NT2/D1 (cell line): Measurements from ENCODE around the gene MYO5B.
"Not testable (repeated sequence)": the region's sequence is repeated elsewhere in the genome, so short reads cannot be mapped to it uniquely, and the experiment has no call there.

ENCODE experiments used
- DNase-seq: peaks from one replicate; pipeline ENCODE4 v3.0.0-alpha.2; 2011; ENCODE audit warnings: low read depth, low spot score
- H3K27me3 ChIP-seq: 2 replicates; pipeline ENCODE4 v1.6.0; 2011; ENCODE audit warnings: mild to moderate bottlenecking; ENCODE audit not compliant: insufficient read length, insufficient read depth
- H3K36me3 ChIP-seq: 2 replicates; pipeline ENCODE4 v1.6.1; 2011; ENCODE audit warnings: mild to moderate bottlenecking, low read length, mixed read lengths; ENCODE audit not compliant: insufficient read depth, insufficient read length
- H3K4me1 ChIP-seq: 2 replicates; pipeline ENCODE4 v1.5.1; 2011; ENCODE audit not compliant: insufficient read depth, insufficient read length
- H3K4me3 ChIP-seq: 2 replicates; pipeline ENCODE4 v1.5.1; 2011; ENCODE audit warnings: low read depth; ENCODE audit not compliant: insufficient read length
- H3K9ac ChIP-seq: 2 replicates; pipeline ENCODE4 v1.6.0; 2011; ENCODE audit warnings: low read depth; ENCODE audit not compliant: insufficient read length
- H3K9me3 ChIP-seq: 2 replicates; pipeline ENCODE4 v1.5.1; 2011; ENCODE audit warnings: mild to moderate bottlenecking, low read length; ENCODE audit not compliant: insufficient read depth
- SUZ12 ChIP-seq: IDR thresholded peaks from 2 replicates; pipeline ENCODE4 v1.6.1; 2011; ENCODE audit not compliant: insufficient read length, insufficient read depth; ENCODE audit errors: extremely low read depth
- YY1 ChIP-seq: IDR thresholded peaks from 2 replicates; pipeline ENCODE4 v1.6.1; 2011; ENCODE audit not compliant: insufficient read length, insufficient read depth
- ZNF274 ChIP-seq: IDR thresholded peaks from 2 replicates; pipeline ENCODE4 v1.6.1; 2011; ENCODE audit warnings: mild to moderate bottlenecking, low read depth, low read length

The MYO5B gene

DNA sequence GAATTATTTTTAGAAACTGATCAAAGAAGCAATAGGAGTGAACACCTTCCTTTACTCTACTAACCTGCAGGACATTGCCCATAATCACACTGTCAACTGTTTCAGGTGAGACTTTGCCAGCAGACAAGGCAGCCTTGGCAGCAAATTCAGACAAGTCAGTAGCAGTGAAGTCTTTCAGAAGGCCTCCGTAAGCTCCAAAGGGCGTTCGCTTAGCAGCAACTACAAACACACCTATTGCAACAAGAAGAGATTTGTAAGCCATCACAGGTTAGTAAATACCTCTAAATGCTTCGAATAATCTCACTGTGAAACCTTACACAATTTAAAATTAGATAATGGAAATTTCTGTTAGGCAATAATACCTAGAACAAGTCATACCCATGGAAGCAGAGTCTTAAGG is 392.3 kb downstream of the MYO5B start:
- no peak for DNase-seq
- no peak overlapping the region for H3K9ac ChIP-seq
- H3K27me3 ChIP-seq = no peaks in the 10 kb centered on the region
- no peak overlapping the region for H3K4me3 ChIP-seq
- H3K9me3 ChIP-seq = no peaks in the 10 kb centered on the region; the same call in 1 of the 2 replicates
- peaks cover 18% of the 10 kb centered on the region for H3K36me3 ChIP-seq
- TF ChIP-seq ZNF274 (no peak), YY1 (no peak), SUZ12 (no peak)
- no peaks in the 10 kb centered on the region for H3K4me1 ChIP-seq

DNA sequence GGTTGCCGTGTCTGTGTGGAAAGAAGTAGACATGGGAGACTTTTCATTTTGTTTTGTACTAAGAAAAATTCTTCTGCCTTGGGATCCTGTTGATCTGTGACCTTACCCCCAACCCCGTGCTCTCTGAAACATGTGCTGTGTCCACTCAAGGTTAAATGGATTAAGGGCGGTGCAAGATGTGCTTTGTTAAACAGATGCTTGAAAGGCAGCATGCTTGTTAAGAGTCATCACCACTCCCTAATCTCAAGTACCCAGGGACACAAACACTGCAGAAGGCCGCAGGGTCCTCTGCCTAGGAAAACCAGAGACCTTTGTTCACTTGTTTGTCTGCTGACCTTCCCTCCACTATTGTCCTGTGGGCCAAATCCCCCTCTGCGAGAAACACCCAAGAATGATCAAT is 394.5 kb downstream of the MYO5B start:
- DNase-seq, H3K4me1 ChIP-seq, H3K9me3 ChIP-seq, H3K9ac ChIP-seq, H3K4me3 ChIP-seq, H3K27me3 ChIP-seq: not testable (repeated sequence)
- H3K36me3 ChIP-seq = peaks cover 38% of the 10 kb centered on the region

DNA sequence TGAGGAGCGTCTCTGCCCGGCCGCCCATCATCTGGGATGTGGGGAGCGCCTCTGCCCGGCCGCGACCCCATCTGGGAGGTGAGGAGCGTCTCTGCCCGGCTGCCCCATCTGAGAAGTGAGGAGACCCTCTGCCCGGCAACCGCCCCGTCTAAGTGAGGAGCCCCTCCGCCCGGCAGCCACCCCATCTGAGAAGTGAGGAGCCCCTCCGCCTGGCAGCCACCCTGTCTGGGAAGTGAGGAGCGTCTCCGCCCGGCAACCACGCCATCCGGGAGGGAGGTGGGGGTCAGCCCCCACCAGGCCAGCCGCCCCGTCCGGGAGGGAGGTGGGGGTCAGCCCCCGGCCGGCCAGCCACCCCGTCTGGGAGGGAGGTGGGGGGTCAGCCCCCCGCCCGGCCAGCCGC is 395.1 kb downstream of the MYO5B start:
- H3K4me1 ChIP-seq, H3K27me3 ChIP-seq, H3K9ac ChIP-seq, DNase-seq, H3K9me3 ChIP-seq, H3K4me3 ChIP-seq: not testable (repeated sequence)
- peaks cover 45% of the 10 kb centered on the region for H3K36me3 ChIP-seq

DNA sequence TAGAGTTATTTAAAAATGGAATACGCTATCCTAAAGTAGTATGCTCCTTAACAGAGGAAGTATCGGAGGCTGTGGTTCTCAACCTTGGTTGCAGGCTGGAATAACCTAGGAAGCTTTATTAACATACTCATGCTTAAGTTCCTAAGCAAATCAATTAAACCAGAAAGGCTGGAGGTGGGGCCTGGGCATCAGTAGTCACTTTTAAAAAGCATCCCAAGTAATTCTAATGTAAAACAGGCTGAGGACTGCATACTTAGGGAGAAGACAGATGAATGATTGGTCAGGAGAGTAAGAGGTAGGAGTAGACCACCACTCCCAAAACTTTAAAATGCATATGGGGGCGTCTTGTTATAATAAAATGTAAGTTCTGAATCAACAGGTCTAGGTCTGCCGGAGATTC is 396.9 kb downstream of the MYO5B start:
- H3K36me3 ChIP-seq = peaks cover 61% of the 10 kb centered on the region
- peak; percentile 8 for DNase-seq
- no peak overlapping the region for H3K4me3 ChIP-seq
- no peaks in the 10 kb centered on the region for H3K4me1 ChIP-seq
- H3K9ac ChIP-seq = no peak overlapping the region
- no peaks in the 10 kb centered on the region for H3K27me3 ChIP-seq
- no peaks in the 10 kb centered on the region; the same call in 1 of the 2 replicates for H3K9me3 ChIP-seq
- TF ChIP-seq SUZ12 (no peak), YY1 (no peak), ZNF274 (no peak)

DNA sequence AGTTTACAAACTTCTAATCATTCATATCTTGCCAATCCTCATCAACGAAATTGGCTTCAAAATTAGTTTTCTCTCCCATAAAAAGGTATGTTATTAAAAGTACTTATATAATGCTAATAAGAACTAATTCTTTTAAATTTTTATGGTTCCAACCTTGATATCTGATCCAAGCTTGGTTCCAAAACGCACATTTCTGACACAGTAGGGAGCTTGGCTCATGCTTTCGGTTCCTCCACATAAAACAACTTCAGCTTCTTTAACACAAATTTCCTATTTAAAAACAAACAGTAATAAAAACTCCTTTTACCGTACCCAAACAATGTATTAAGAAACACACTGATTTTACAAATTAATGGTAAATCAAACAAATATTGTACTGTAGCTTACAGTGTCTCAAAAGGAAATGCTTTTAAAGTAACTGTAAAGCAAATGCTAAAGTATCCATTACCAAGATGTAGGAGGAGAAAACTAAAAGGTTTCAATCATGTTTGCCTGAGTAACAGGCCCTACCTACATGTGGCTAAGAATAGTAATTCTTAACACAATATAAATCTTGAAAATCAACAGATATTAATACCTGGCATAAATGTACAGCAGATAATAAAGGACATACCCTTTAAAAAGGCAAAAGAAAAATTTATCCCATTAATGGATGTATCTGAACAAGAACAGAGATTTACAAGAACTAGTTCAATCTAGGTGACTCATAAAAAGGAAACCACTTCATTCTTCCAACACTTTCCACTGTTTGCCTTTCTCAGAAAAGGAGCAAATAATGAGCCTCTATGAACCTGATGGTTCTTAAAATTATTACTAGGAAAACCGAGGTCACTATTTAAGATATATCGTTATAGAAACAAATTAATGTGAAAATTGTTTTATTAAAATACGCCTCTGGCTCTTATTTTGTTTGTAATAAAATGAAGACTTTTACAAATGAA is 399.1 kb downstream of the MYO5B start:
- Histone ChIP-seq H3K9ac (no peak overlapping the region), H3K4me3 (no peak overlapping the region), H3K27me3 (no peaks in the 10 kb centered on the region), H3K4me1 (no peaks in the 10 kb centered on the region), H3K9me3 (no peaks in the 10 kb centered on the region; the same call in 1 of the 2 replicates), H3K36me3 (peaks cover 65% of the 10 kb centered on the region)
- DNase-seq = no peak
- TF ChIP-seq ZNF274 = no peak
- no peak for TF ChIP-seq SUZ12
- no peak for TF ChIP-seq YY1

DNA sequence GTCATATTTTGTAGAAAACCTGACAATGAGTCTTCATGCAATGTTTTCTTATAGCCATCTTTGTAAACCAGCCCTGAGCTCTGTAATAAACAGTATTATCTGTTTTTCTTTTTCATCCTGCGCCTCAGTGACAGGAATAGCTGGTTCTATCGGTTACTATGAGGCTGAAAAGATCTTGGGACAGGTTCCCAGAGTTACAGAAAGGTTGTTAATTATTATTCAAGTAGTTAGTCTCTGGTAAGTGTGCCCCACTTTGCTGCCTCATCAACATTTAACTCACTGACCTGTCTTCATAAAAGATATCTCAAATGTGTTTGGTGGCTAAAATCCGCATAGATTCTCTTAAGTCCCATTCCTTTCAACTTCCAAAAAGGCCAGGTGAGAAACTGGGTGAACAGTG is 400.2 kb downstream of the MYO5B start:
- Histone ChIP-seq H3K36me3 (peaks cover 74% of the 10 kb centered on the region), H3K9me3 (no peaks in the 10 kb centered on the region; the same call in 1 of the 2 replicates), H3K27me3 (no peaks in the 10 kb centered on the region), H3K9ac (no peak overlapping the region), H3K4me3 (no peak overlapping the region), H3K4me1 (no peaks in the 10 kb centered on the region)
- TF ChIP-seq SUZ12 (no peak), YY1 (no peak), ZNF274 (no peak)
- no peak for DNase-seq

DNA sequence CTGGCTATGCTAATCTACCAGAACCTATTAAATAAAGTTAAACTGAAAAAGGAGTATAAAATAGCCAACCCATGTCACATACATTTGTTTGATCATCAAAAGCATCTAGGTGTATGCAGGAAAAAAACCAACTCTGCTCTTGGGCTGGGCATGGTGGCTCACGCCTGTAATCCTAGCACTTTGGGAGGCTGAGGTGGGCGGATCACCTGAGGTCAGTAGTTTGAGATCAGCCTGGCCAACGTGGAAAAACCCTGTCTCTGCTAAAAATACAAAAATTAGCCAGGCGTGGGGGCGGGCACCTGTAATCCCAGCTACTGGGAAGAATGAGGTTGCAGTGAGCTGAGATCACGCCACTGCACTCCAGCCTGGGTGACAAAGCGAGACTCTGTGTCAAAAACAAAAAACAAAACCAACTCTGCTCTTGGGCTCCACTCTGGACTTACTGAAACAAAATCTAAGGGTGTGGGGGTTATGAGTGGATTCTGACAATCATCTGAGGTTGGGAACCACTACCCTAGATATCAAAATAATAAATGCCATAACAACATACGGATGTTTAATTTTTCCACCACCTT is 405.3 kb downstream of the MYO5B start:
- not testable (repeated sequence) for H3K9ac ChIP-seq, H3K27me3 ChIP-seq, H3K4me1 ChIP-seq, DNase-seq, H3K4me3 ChIP-seq, H3K9me3 ChIP-seq
- H3K36me3 ChIP-seq = peaks cover 67% of the 10 kb centered on the region

DNA sequence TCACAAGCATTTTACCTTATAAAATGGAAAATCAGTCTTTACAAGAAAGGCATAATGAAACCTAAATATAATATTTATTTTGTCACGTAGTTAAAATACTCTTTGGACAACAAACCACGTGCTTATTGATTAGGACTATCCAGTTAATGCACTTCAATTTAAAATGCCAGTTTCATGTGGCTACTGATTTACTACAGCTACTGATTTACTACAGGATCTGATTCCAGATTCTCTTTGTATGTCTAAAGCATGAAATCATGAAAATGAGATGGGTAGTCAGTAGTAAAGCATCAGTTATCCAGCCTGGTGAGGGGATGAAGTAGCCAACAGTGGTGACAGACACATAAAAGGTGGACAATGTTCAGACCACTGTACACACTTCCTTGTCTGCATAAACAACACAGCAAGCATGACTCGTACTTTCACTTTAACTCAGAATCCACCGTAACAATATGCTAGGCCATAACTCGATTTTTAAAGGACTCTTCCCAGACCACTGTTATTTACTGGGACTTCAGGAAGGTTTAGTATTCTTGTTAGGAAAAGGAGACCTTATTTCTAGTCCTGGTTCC is 406.5 kb downstream of the MYO5B start:
- Histone ChIP-seq H3K4me1 (no peaks in the 10 kb centered on the region), H3K36me3 (peaks cover 60% of the 10 kb centered on the region), H3K27me3 (no peaks in the 10 kb centered on the region), H3K4me3 (no peak overlapping the region), H3K9me3 (no peaks in the 10 kb centered on the region), H3K9ac (no peak overlapping the region)
- no peak for DNase-seq
- TF ChIP-seq SUZ12 (no peak), ZNF274 (no peak), YY1 (no peak)
